Gastrocnemius medialis (tissue), 4 donors: ENCODE measurements around the gene ZNF334.

Experiments
- CTCF ChIP-seq, 5 experiments: fragments of 450-650 bp in 3 of 5; fragments of 200-600 bp in 2 of 5; sonication (generic) in 2 of 5; IDR thresholded peaks in 4 of 5; conservative IDR thresholded peaks in 1 of 5; 1 replicate in 4 of 5; 2 replicates in 1 of 5; pipeline ENCODE4 v1.5.1; 2016 to 2019; ENCODE audit warnings: antibody characterized with exemption in 5 of 5, mild to moderate bottlenecking in 3 of 5, moderate library complexity in 3 of 5
- POLR2A ChIP-seq, 2 donors: fragments of 450-650 bp; IDR thresholded peaks; one replicate each; pipeline ENCODE4 v1.6.1; 2017; ENCODE audit warnings: antibody characterized with exemption in 2 of 2, mild to moderate bottlenecking in 2 of 2, moderate library complexity in 2 of 2

GRCh38 chr20:46507760-46508407 is 5.5 kb downstream of the ZNF334 start:
- no peak for TF ChIP-seq CTCF (IDR thresholded peaks at IDR 0.05 in 4 of 5, conservative IDR thresholded peaks at IDR 0.05 in 1 of 5)
- TF ChIP-seq POLR2A (IDR thresholded peaks at IDR 0.05), result no peak
